Caco-2 (cell line): Measurements from ENCODE around the gene FEV. TPM values are rescaled to one million over a fixed set of nuclear protein-coding genes. Genes with fewer than 3 reads are reported as not detected.

Experiments used
- BruUV-seq: library from RNA; stranded (reverse); fragments of 400-500 nt; replicated peaks from 2 replicates; lab custom pipeline; 2021; lab: Mats Ljungman, UMichigan
- CTCF ChIA-PET: fragments of 300-600 bp; sonication (Branson Sonifier 250); formaldehyde crosslinking; loops from one replicate; lab custom pipeline; 2022; ENCODE audit warnings: antibody characterized with exemption; lab: Charles Lee
- POLR2A ChIA-PET: fragments of 300-600 bp; sonication (Branson Sonifier 250); formaldehyde crosslinking; loops from one replicate; lab custom pipeline; 2022; ENCODE audit warnings: antibody characterized with exemption; lab: Charles Lee
- DNase-seq, 2 experiments: peaks; one replicate each; pipeline versions ENCODE4 v3.0.0 to v3.0.0-alpha.2; 2020 to 2022
- H3K27me3 ChIP-seq: replicated peaks from 2 replicates; pipeline ENCODE4 v1.6.0; 2011; ENCODE audit warnings: low read length; ENCODE audit not compliant: control insufficient read depth, insufficient read depth
- H3K36me3 ChIP-seq: 2 replicates; pipeline ENCODE4 v1.5.1; 2011; ENCODE audit warnings: low read length; ENCODE audit not compliant: control insufficient read depth, insufficient read depth
- H3K4me1 ChIP-seq: fragments of 250-450 bp; sonication (Bioruptor Pico); 2 replicates; pipeline ENCODE4 v1.5.1; 2020; ENCODE audit warnings: mild to moderate bottlenecking
- H3K4me3 ChIP-seq: 2 replicates; pipeline ENCODE4 v1.5.1; 2011; ENCODE audit warnings: low read depth, mild to moderate bottlenecking, control low read depth, low read length
- H3K9me3 ChIP-seq: fragments of 250-450 bp; sonication (Bioruptor Pico); 2 replicates; pipeline ENCODE4 v1.5.1; 2020; ENCODE audit warnings: mild to moderate bottlenecking, moderate library complexity
- H3K27ac Mint-ChIP-seq: one replicate; pipeline ENCODE4 v1.8.0; 2022; ENCODE audit warnings: mixed read lengths; ENCODE audit not compliant: unreplicated experiment
- H3K27me3 Mint-ChIP-seq: one replicate; pipeline ENCODE4 v1.8.0; 2022; ENCODE audit warnings: mixed read lengths; ENCODE audit not compliant: insufficient read depth, unreplicated experiment
- H3K36me3 Mint-ChIP-seq: one replicate; pipeline ENCODE4 v1.8.0; 2022; ENCODE audit warnings: mild to moderate bottlenecking, mixed read lengths; ENCODE audit not compliant: insufficient read depth, unreplicated experiment
- H3K4me1 Mint-ChIP-seq: one replicate; pipeline ENCODE4 v1.8.0; 2022; ENCODE audit warnings: low read depth, mixed read lengths; ENCODE audit not compliant: unreplicated experiment
- H3K4me3 Mint-ChIP-seq: one replicate; pipeline ENCODE4 v1.8.0; 2022; ENCODE audit warnings: mild to moderate bottlenecking, moderate library complexity, mixed read lengths; ENCODE audit not compliant: unreplicated experiment
- H3K9me3 Mint-ChIP-seq: one replicate; pipeline ENCODE4 v1.8.0; 2022; ENCODE audit warnings: mixed read lengths; ENCODE audit not compliant: unreplicated experiment
- intact Hi-C: fragments of 100-400 bp; cut with micrococcal nuclease; formaldehyde crosslinking; loops from one replicate; pipeline ENCODE4 v1.10.0; 2022; ENCODE audit not compliant: unreplicated experiment
- total RNA-seq: library from RNA; stranded (reverse); gene quantifications from 2 replicates; pipeline ENCODE4 v1.2.3, GENCODE V29; 2022
- TF ChIP-seq, protein P1 (sequence below), 2 experiments: fragments of 200-600 bp in 1 of 2; IDR thresholded peaks; 1 replicate in 1 of 2; 2 replicates in 1 of 2; pipeline versions ENCODE4 v1.5.1 to v1.8.0; 2011 to 2022; ENCODE audit warnings: antibody characterized with exemption in 1 of 2, control low read depth in 1 of 2, inconsistent platforms in 1 of 2, low read depth in 1 of 2, low read length in 1 of 2, mild to moderate bottlenecking in 1 of 2, moderate library complexity in 1 of 2; ENCODE audit not compliant: insufficient read depth in 1 of 2, severe bottlenecking in 1 of 2, unreplicated experiment in 1 of 2

FEV gene
- total RNA-seq, 1 experiment from 2014 or later, result not detected

DNA sequence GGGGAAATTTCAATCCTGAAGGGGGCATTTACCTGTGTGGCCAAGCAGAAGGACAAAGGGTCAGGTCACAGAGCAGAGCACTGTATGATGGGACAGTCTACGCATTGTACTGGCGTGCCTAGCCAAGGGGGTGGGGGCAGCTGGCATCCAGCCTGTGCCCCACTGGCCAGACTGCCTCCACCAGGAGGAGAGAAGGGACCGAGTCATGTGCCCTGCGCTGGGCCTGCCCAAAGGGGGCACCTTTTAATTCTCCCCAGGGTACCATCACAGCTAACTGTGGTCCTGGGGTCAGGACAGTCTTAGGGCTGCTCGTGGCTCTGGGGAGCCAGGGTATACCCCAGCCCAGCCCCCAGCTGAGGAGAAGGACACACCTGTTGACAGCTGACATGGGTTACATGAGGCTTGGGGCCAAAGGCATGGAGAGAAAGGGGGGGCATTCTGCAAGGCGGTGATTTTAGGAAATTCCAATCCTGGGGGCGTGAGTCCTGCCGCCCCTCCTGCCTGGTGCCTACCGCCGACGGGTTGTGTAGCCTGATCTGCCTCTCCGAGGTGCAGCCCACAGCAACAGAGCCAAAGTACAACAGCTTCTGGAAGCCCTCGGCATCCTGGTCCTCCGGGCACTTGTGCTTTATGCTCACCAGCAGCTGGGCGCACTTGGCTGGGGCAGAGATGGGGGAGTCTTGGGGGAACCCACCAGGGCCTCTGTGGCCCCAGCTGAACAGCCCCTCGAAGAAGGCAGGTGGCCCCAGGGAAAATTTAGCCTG is 45.4 kb upstream of the FEV start:
- BruUV-seq, result no TSS peak
- POLR2A ChIA-PET, result no interaction called here
- DNase-seq, result no peak
- TF ChIP-seq, protein P1, sequence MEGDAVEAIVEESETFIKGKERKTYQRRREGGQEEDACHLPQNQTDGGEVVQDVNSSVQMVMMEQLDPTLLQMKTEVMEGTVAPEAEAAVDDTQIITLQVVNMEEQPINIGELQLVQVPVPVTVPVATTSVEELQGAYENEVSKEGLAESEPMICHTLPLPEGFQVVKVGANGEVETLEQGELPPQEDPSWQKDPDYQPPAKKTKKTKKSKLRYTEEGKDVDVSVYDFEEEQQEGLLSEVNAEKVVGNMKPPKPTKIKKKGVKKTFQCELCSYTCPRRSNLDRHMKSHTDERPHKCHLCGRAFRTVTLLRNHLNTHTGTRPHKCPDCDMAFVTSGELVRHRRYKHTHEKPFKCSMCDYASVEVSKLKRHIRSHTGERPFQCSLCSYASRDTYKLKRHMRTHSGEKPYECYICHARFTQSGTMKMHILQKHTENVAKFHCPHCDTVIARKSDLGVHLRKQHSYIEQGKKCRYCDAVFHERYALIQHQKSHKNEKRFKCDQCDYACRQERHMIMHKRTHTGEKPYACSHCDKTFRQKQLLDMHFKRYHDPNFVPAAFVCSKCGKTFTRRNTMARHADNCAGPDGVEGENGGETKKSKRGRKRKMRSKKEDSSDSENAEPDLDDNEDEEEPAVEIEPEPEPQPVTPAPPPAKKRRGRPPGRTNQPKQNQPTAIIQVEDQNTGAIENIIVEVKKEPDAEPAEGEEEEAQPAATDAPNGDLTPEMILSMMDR (IDR thresholded peaks at IDR 0.05; ENCODE audit: insufficient read depth in 1 of 2, low read depth in 1 of 2, low read length in 1 of 2, severe bottlenecking in 1 of 2, unreplicated experiment in 1 of 2), result no peak
- no peaks in the 10 kb centered on the region for H3K9me3 Mint-ChIP-seq
- H3K9me3 ChIP-seq, result no peaks in the 10 kb centered on the region
- intact Hi-C loops, result no loop called here
- CTCF ChIA-PET, result interaction anchor here (0.5 to 2.3 kb wide), 50 partner anchors 9 to 1459 kb away, joined by 3 to 60 read pairs (median 5); partner anchors contain the start of genes ANKZF1, ATG9A, CDK5R2 and DNPEP
- H3K4me1 ChIP-seq, result no peaks in the 10 kb centered on the region
- peaks cover 5% of the 10 kb centered on the region for H3K4me1 Mint-ChIP-seq
- H3K4me3 Mint-ChIP-seq, result no peak overlapping the region
- H3K27ac Mint-ChIP-seq, result no peak overlapping the region
- peaks cover 11% of the 10 kb centered on the region for H3K27me3 Mint-ChIP-seq
- H3K36me3 ChIP-seq, result no peaks in the 10 kb centered on the region
- no peak overlapping the region for H3K4me3 ChIP-seq
- no peaks in the 10 kb centered on the region for H3K27me3 ChIP-seq
- H3K36me3 Mint-ChIP-seq, result no peaks in the 10 kb centered on the region

- H3K27ac Mint-ChIP-seq, result no peak overlapping the region
- Histone ChIP-seq H3K27me3 (no peaks in the 10 kb centered on the region), H3K9me3 (no peaks in the 10 kb centered on the region), H3K4me3 (no peak overlapping the region), H3K36me3 (no peaks in the 10 kb centered on the region), H3K4me1 (no peaks in the 10 kb centered on the region)
- no peaks in the 10 kb centered on the region for H3K36me3 Mint-ChIP-seq
- BruUV-seq, result no TSS peak
- POLR2A ChIA-PET, result no interaction called here
- peaks cover 11% of the 10 kb centered on the region for H3K4me1 Mint-ChIP-seq
- no peaks in the 10 kb centered on the region for H3K9me3 Mint-ChIP-seq
- DNase-seq, result peak; percentile 84 to 91
- peaks cover 11% of the 10 kb centered on the region for H3K27me3 Mint-ChIP-seq
- TF ChIP-seq, protein P1 (IDR thresholded peaks at IDR 0.05; ENCODE audit: insufficient read depth in 1 of 2, low read depth in 1 of 2, low read length in 1 of 2, severe bottlenecking in 1 of 2, unreplicated experiment in 1 of 2), result peak; percentile 96
- CTCF ChIA-PET, result interaction anchor here (0.5 to 2.3 kb wide), 51 partner anchors 9 to 1460 kb away, joined by 3 to 60 read pairs (median 5); partner anchors contain the start of genes ANKZF1, ATG9A, CDK5R2 and DNPEP
- intact Hi-C loops, result loop anchor here (1.0 to 5.0 kb wide), 5 partner anchors 29 to 126 kb away; no protein-coding TSS in a partner anchor
- no peak overlapping the region for H3K4me3 Mint-ChIP-seq
These were observed 44.8 kb upstream of the FEV start for GRCh38 chr2:219029829-219030165.

DNA sequence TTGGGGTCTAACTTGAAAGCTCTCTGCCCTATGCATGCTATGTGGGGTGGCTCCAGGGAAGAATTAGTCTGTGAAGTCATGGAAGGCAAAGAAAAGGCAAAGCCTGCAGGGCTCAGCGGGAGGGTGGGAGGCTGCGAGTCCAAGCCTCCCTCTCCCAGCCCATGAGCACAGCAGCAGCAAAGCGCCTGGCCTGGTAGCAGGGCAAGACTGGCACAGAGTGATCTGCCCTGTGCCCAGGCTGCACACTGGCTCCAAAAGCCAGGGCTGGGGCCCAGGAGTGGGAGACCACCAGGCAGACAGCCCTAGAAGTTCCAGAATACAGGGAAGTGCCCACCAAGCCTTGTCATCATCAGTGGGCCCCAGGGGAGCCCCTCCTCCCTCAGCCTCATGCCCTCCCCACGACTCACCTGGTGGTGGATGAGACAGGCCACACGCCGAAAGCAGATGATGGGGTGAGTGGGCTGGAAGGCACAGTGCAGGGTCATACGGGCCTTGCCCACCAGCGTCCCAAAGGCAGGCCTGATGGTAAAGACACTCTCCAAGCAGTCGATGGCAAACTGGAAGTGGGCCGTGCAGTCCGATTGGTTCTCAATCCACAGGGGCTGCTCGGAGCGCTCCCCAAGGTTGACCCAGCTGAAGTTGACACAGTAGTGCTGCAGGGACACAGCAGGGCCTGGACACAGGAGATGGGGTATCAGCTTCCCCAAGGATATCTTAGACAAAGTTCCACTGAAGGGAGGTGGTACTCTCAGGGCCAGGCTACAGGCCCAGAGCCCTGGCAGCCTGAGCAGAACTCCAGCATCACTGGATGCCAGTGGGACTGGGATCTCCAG is 44.2 kb upstream of the FEV start:
- no peaks in the 10 kb centered on the region for H3K36me3 Mint-ChIP-seq
- intact Hi-C loops, result loop anchor here (1.0 to 5.0 kb wide), 5 partner anchors 29 to 126 kb away; no protein-coding TSS in a partner anchor
- Histone ChIP-seq H3K36me3 (no peaks in the 10 kb centered on the region), H3K4me3 (no peak overlapping the region), H3K4me1 (no peaks in the 10 kb centered on the region), H3K27me3 (no peaks in the 10 kb centered on the region), H3K9me3 (no peaks in the 10 kb centered on the region)
- BruUV-seq, result no TSS peak
- CTCF ChIA-PET, result interaction anchor here (0.6 to 2.3 kb wide), 47 partner anchors 8 to 1461 kb away, joined by 3 to 60 read pairs (median 5); partner anchors contain the start of genes ANKZF1, ATG9A, CDK5R2 and IHH
- H3K27ac Mint-ChIP-seq, result no peak overlapping the region
- POLR2A ChIA-PET, result no interaction called here
- TF ChIP-seq, protein P1 (IDR thresholded peaks at IDR 0.05; ENCODE audit: insufficient read depth in 1 of 2, low read depth in 1 of 2, low read length in 1 of 2, severe bottlenecking in 1 of 2, unreplicated experiment in 1 of 2), result no peak
- H3K4me3 Mint-ChIP-seq, result no peak overlapping the region
- peaks cover 9% of the 10 kb centered on the region for H3K27me3 Mint-ChIP-seq
- DNase-seq, result no peak
- no peaks in the 10 kb centered on the region for H3K9me3 Mint-ChIP-seq
- H3K4me1 Mint-ChIP-seq, result peaks cover 11% of the 10 kb centered on the region
